Body of pancreas (tissue), 4 donors: ENCODE data around the gene RFX1. TPM values are rescaled to one million over a fixed set of nuclear protein-coding genes. Genes with fewer than 3 reads are reported as not detected.

Source experiments
- ATAC-seq: fragments of 150-250 bp; one replicate; pipeline ENCODE4 v1.9.1; 2016
- DNase-seq, 4 donors: peaks; one replicate each; pipeline ENCODE4 v3.0.0-alpha.2; 2019
- H3K27ac ChIP-seq, 4 donors: fragments of 200-600 bp; sonication (generic); 1 replicate in 3 of 4; 2 replicates in 1 of 4; pipeline versions ENCODE4 v1.5.1 to v1.6.1; 2016 to 2019; ENCODE audit warnings: mild to moderate bottlenecking in 1 of 4, mixed read lengths in 1 of 4, moderate library complexity in 1 of 4
- H3K27me3 ChIP-seq, 2 donors: fragments of 200-600 bp; sonication (generic); one replicate each; pipeline ENCODE4 v1.6.0; 2016; ENCODE audit warnings: mild to moderate bottlenecking in 1 of 2
- H3K36me3 ChIP-seq, 2 donors: fragments of 200-600 bp; sonication (generic); replicated peaks in 1 of 2; 2 replicates each; pipeline ENCODE4 v1.5.1; 2016; ENCODE audit warnings: low read depth in 2 of 2; ENCODE audit not compliant: insufficient read depth in 1 of 2
- H3K4me1 ChIP-seq: fragments of 200-600 bp; sonication (generic); one replicate; pipeline ENCODE4 v1.6.0; 2016
- H3K4me3 ChIP-seq, 2 donors: fragments of 200-600 bp; sonication (generic); 1 replicate in 1 of 2; 2 replicates in 1 of 2; pipeline ENCODE4 v1.5.1; 2016 to 2019
- H3K9me3 ChIP-seq, 3 donors: fragments of 200-600 bp; sonication (generic); 1 replicate in 2 of 3; 2 replicates in 1 of 3; pipeline ENCODE4 v1.5.1; 2016
- CTCF ChIP-seq, 7 experiments: fragments of 450-650 bp in 4 of 7; fragments of 200-600 bp in 3 of 7; sonication (generic) in 3 of 7; IDR thresholded peaks; one replicate each; pipeline ENCODE4 v1.5.1; 2016 to 2019; ENCODE audit warnings: antibody characterized with exemption in 7 of 7
- POLR2A ChIP-seq, 3 donors: fragments of 450-650 bp; IDR thresholded peaks; one replicate each; pipeline ENCODE4 v1.6.1; 2016; ENCODE audit warnings: antibody characterized with exemption in 3 of 3, mild to moderate bottlenecking in 2 of 3
- WGBS, 2 donors: methylation state at CpG; one replicate each; pipeline ENCODE4 v1.1.5; 2017; 5-methylcytosine and 5-hydroxymethylcytosine counted together
- intact Hi-C: fragments of 100-400 bp; cut with DNase I; formaldehyde crosslinking; loops from one replicate; pipeline ENCODE4 v1.15.1; 2023
- total RNA-seq, 2 donors: library from RNA; depleted of rRNA; stranded (reverse); fragments of >200 nt; gene quantifications; one replicate each; pipeline ENCODE4 v1.1.0, GENCODE V29; 2016

RFX1 gene
- total RNA-seq, 2 donors from 2014 or later, result 3.9 to 7.6 TPM

- no peaks in the 10 kb centered on the region for H3K27me3 ChIP-seq
- ATAC-seq (no peak), DNase-seq (no peak)
- 82% methylated on average over 29 of the region's 42 CpGs; no CpG with 5 or more reads in 1 of the 2 donors for WGBS, 2 donors
- no peaks in the 10 kb centered on the region for H3K4me1 ChIP-seq
- intact Hi-C loops, result no loop called here
- peaks cover 0 to 3% of the 10 kb centered on the region in 2 donors for H3K36me3 ChIP-seq
- H3K27ac ChIP-seq, result no peak overlapping the region
- H3K4me3 ChIP-seq, result no peak overlapping the region
- H3K9me3 ChIP-seq, result no peaks in the 10 kb centered on the region
- no peak for TF ChIP-seq CTCF (IDR thresholded peaks at IDR 0.05)
Observed at GRCh38 chr19:13932911-13933393, 73.2 kb downstream of the RFX1 start.

GRCh38 chr19:13932149-13932637 is 73.9 kb downstream of the RFX1 start:
- H3K4me3 ChIP-seq, result no peak overlapping the region
- TF ChIP-seq CTCF (IDR thresholded peaks at IDR 0.05) (no peak), POLR2A (IDR thresholded peaks at IDR 0.05) (no peak)
- intact Hi-C loops, result no loop called here
- H3K27me3 ChIP-seq, result no peaks in the 10 kb centered on the region
- H3K27ac ChIP-seq, result no peak overlapping the region
- no peaks in the 10 kb centered on the region for H3K4me1 ChIP-seq
- WGBS, 2 donors, result 85 to 87% methylated on average over 6 of the region's 6 CpGs
- DNase-seq (no peak), ATAC-seq (no peak)
- H3K36me3 ChIP-seq, result peaks cover under 1 to 3% of the 10 kb centered on the region in 2 donors
- no peaks in the 10 kb centered on the region for H3K9me3 ChIP-seq

GRCh38 chr19:13931391-13932148 is 74.5 kb downstream of the RFX1 start:
- DNase-seq, result no peak
- intact Hi-C loops, result no loop called here
- Histone ChIP-seq H3K9me3 (no peaks in the 10 kb centered on the region), H3K27ac (no peak overlapping the region), H3K27me3 (no peaks in the 10 kb centered on the region), H3K4me3 (no peak overlapping the region), H3K4me1 (no peaks in the 10 kb centered on the region), H3K36me3 (peaks cover 3 to 6% of the 10 kb centered on the region in 2 donors)
- TF ChIP-seq POLR2A (IDR thresholded peaks at IDR 0.05) (no peak), CTCF (IDR thresholded peaks at IDR 0.05) (no peak)
- WGBS, 2 donors, result 81% methylated on average over 17 of the region's 30 CpGs; no CpG with 5 or more reads in 1 of the 2 donors
- ATAC-seq, result no peak

- H3K4me3 ChIP-seq, result no peak overlapping the region
- no peak for TF ChIP-seq CTCF (IDR thresholded peaks at IDR 0.05)
- ATAC-seq (no peak), DNase-seq (no peak)
- WGBS, 2 donors, result 84 to 90% methylated on average over 2 to 17 of the region's 17 CpGs
- H3K27me3 ChIP-seq, result no peaks in the 10 kb centered on the region
- H3K36me3 ChIP-seq, result peaks cover 3 to 9% of the 10 kb centered on the region in 2 donors
- intact Hi-C loops, result no loop called here
- no peaks in the 10 kb centered on the region for H3K9me3 ChIP-seq
- no peak overlapping the region for H3K27ac ChIP-seq
- no peaks in the 10 kb centered on the region for H3K4me1 ChIP-seq
Observed at GRCh38 chr19:13930402-13930801, 75.7 kb downstream of the RFX1 start.

- intact Hi-C loops, result no loop called here
- no peak for TF ChIP-seq POLR2A (IDR thresholded peaks at IDR 0.05)
- no peak for TF ChIP-seq CTCF (IDR thresholded peaks at IDR 0.05)
- DNase-seq, result no peak
- 88 to 93% methylated on average over 6 to 7 of the region's 17 CpGs for WGBS, 2 donors
- H3K36me3 ChIP-seq, result peaks cover 3 to 10% of the 10 kb centered on the region in 2 donors
- H3K4me1 ChIP-seq, result no peaks in the 10 kb centered on the region
- no peaks in the 10 kb centered on the region for H3K9me3 ChIP-seq
- H3K27ac ChIP-seq, result no peak overlapping the region
- no peak for ATAC-seq
- no peak overlapping the region for H3K4me3 ChIP-seq
- H3K27me3 ChIP-seq, result no peaks in the 10 kb centered on the region
Observed at GRCh38 chr19:13929956-13930355, 76.2 kb downstream of the RFX1 start.
